ENCODE results near the gene CTNS. TPM values are rescaled to one million over a fixed set of nuclear protein-coding genes. Genes with fewer than 3 reads are reported as not detected.

The CTNS gene
- total RNA-seq, 1 experiment from 2014 or later, result 20.4 TPM

DNA sequence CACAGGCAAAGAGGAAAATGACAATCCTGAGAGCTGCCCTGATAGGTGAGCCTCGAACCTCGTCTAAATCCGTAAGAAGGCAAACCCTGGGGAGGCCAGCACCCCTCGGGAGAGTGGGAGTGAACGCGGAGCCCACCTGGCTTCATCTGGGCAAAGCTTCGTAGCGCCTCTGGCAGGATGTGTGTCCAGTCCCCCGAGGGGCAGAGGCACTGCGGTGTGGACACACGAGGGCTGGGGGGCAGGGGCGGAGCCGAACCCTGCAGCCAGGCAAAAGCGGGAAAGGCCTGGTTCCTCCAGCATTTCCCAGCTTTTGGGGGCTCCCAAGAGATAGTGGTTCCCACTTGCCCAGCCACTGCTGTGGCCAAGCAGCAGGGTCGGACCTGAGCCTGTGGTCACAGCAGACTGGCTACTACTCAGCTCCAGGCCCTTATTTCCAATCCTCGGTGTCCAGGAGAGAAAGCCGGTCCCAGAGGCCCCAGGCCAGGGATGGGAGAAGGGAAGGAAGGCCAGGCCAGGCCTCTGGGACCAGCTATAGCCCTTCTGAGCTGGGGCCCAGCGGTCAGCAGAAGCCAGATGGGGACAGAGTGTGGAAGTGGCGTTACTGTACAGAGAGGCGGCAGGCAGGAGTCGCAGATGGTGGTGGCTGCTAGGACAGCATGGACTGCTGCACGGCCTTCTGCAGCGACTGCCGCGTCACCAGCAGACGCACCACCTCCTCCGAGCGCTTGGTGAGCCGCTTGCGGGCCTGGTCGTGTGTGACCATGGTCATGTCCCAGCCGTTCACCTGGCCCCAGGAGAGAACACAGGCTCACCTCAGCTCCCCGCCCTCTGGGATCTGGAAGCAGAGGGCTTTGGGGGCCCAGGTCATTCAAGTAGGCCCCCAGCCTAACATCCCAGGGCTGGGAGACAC lies 26.8 kb downstream of the CTNS start:
- TF ChIP-seq, protein P1, sequence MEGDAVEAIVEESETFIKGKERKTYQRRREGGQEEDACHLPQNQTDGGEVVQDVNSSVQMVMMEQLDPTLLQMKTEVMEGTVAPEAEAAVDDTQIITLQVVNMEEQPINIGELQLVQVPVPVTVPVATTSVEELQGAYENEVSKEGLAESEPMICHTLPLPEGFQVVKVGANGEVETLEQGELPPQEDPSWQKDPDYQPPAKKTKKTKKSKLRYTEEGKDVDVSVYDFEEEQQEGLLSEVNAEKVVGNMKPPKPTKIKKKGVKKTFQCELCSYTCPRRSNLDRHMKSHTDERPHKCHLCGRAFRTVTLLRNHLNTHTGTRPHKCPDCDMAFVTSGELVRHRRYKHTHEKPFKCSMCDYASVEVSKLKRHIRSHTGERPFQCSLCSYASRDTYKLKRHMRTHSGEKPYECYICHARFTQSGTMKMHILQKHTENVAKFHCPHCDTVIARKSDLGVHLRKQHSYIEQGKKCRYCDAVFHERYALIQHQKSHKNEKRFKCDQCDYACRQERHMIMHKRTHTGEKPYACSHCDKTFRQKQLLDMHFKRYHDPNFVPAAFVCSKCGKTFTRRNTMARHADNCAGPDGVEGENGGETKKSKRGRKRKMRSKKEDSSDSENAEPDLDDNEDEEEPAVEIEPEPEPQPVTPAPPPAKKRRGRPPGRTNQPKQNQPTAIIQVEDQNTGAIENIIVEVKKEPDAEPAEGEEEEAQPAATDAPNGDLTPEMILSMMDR (IDR thresholded peaks at IDR 0.05), result no peak
- TF ChIP-seq POLR2AphosphoS5 (IDR thresholded peaks at IDR 0.05; ENCODE audit: low read depth, low read length) (no peak), TCF7L2 (IDR thresholded peaks at IDR 0.05; ENCODE audit: low read depth, low read length) (no peak), SIN3A (IDR thresholded peaks at IDR 0.05; ENCODE audit: borderline replicate concordance, insufficient read depth, low read depth, low read length) (no peak)
- TF ChIP-seq, protein P2, sequence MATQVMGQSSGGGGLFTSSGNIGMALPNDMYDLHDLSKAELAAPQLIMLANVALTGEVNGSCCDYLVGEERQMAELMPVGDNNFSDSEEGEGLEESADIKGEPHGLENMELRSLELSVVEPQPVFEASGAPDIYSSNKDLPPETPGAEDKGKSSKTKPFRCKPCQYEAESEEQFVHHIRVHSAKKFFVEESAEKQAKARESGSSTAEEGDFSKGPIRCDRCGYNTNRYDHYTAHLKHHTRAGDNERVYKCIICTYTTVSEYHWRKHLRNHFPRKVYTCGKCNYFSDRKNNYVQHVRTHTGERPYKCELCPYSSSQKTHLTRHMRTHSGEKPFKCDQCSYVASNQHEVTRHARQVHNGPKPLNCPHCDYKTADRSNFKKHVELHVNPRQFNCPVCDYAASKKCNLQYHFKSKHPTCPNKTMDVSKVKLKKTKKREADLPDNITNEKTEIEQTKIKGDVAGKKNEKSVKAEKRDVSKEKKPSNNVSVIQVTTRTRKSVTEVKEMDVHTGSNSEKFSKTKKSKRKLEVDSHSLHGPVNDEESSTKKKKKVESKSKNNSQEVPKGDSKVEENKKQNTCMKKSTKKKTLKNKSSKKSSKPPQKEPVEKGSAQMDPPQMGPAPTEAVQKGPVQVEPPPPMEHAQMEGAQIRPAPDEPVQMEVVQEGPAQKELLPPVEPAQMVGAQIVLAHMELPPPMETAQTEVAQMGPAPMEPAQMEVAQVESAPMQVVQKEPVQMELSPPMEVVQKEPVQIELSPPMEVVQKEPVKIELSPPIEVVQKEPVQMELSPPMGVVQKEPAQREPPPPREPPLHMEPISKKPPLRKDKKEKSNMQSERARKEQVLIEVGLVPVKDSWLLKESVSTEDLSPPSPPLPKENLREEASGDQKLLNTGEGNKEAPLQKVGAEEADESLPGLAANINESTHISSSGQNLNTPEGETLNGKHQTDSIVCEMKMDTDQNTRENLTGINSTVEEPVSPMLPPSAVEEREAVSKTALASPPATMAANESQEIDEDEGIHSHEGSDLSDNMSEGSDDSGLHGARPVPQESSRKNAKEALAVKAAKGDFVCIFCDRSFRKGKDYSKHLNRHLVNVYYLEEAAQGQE (IDR thresholded peaks at IDR 0.05; ENCODE audit: insufficient read depth in 1 of 2, low read depth in 2 of 2, low read length in 1 of 2), result no peak
- no peaks in the 10 kb centered on the region for H3K27me3 ChIP-seq (ENCODE audit: control insufficient read depth, insufficient read depth, low read length)
- H3K9me3 ChIP-seq (ENCODE audit: control insufficient read depth, insufficient read depth, low read depth, low read length), result no peaks in the 10 kb centered on the region
- no peak overlapping the region for H3K27ac ChIP-seq (ENCODE audit: low read length)
- H3K36me3 ChIP-seq (ENCODE audit: control insufficient read depth, insufficient read depth, low read length), result peaks cover 3% of the 10 kb centered on the region; the same call in 1 of the 2 replicates
- in situ Hi-C loops (cut with HindIII; ENCODE audit: low pct_unique_long_range_greater_than_20kb, low sequenced_read_pairs) (no loop called here), intact Hi-C loops (cut with micrococcal nuclease; ENCODE audit: unreplicated experiment) (no loop called here)
- ATAC-seq, result no peak
- ChIA-PET POLR2A (no interaction called here), CTCF (interaction anchor here (0.6 to 0.7 kb wide), 2 partner anchors 27 to 1568 kb away, joined by 3 read pairs; partner anchors contain the start of genes CTNS and SHPK)
- DNase-seq (ENCODE audit: low read depth, low spot score), result no peak
- BruUV-seq (replicated peaks), result no TSS peak
- H3K4me1 ChIP-seq (ENCODE audit: control insufficient read depth, insufficient read depth, low read length), result peaks cover 21% of the 10 kb centered on the region
- no peak overlapping the region for H3K4me3 ChIP-seq (ENCODE audit: low read depth in 2 of 2, low read length in 2 of 2)

DNA sequence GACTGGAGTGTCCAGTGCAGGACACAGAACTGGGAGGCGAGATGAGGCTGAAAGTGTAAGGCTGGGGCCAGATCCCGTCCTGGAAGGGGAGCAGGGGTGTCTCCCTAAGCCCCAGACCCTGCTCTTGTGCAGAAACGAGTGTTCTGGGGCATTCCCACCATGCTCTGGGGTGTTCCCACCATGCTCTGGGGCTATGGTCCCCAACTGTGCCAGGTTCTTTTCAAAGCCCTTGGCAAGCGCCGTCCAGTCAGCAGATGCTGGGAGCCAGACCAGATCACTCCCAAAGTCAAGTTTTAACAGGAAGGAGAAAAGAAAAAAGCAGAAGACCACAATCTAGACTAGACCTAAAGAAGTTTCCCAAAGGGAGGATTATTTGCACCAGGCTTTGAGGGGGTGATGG lies 29.3 kb downstream of the CTNS start:
- ChIA-PET CTCF (no interaction called here), POLR2A (no interaction called here)
- intact Hi-C loops (cut with micrococcal nuclease; ENCODE audit: unreplicated experiment) (no loop called here), in situ Hi-C loops (cut with HindIII; ENCODE audit: low pct_unique_long_range_greater_than_20kb, low sequenced_read_pairs) (no loop called here)
- Histone ChIP-seq H3K4me3 (ENCODE audit: low read depth in 2 of 2, low read length in 2 of 2) (no peak overlapping the region), H3K4me1 (ENCODE audit: control insufficient read depth, insufficient read depth, low read length) (0 out of 2 replicates have a peak, but pooled peaks cover 7% of the 10 kb centered on the region), H3K36me3 (ENCODE audit: control insufficient read depth, insufficient read depth, low read length) (peaks cover 10% of the 10 kb centered on the region; the same call in 1 of the 2 replicates), H3K27ac (ENCODE audit: low read length) (no peak overlapping the region), H3K27me3 (ENCODE audit: control insufficient read depth, insufficient read depth, low read length) (no peaks in the 10 kb centered on the region), H3K9me3 (ENCODE audit: control insufficient read depth, insufficient read depth, low read depth, low read length) (no peaks in the 10 kb centered on the region)
- no TSS peak for BruUV-seq (replicated peaks)
- DNase-seq (ENCODE audit: low read depth, low spot score) (no peak), ATAC-seq (no peak)
- no peak for TF ChIP-seq SIN3A (IDR thresholded peaks at IDR 0.05; ENCODE audit: borderline replicate concordance, insufficient read depth, low read depth, low read length)
- TF ChIP-seq, protein P1 (IDR thresholded peaks at IDR 0.05), result no peak
- TF ChIP-seq, protein P2 (IDR thresholded peaks at IDR 0.05; ENCODE audit: insufficient read depth in 1 of 2, low read depth in 2 of 2, low read length in 1 of 2), result no peak
- TF ChIP-seq TCF7L2 (IDR thresholded peaks at IDR 0.05; ENCODE audit: low read depth, low read length), result no peak
- TF ChIP-seq POLR2AphosphoS5 (IDR thresholded peaks at IDR 0.05; ENCODE audit: low read depth, low read length), result no peak

All from Panc1 (cell line).